ENCODE measurements around the gene STS.

DNA sequence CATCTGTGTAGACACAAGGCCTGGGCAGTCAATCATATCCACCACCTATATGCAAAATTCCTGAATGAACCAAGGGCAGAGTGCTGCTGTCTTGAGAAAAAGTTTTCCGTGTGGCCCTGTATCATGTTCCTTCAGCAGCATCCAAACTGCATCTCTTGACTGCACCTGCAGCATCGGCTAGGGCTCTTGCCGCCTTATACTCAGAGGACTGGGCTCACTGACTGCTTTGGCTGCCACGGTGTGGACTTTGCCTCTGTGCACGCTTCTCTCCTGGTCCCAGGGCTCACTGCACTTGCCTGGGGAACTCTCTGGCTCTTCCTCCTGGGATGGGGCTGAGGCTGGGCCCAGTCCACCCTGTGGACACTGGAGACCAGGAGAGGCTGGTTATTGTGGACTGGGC lies 39.5 kb upstream of the STS start:
- TF ChIP-seq, protein P1, sequence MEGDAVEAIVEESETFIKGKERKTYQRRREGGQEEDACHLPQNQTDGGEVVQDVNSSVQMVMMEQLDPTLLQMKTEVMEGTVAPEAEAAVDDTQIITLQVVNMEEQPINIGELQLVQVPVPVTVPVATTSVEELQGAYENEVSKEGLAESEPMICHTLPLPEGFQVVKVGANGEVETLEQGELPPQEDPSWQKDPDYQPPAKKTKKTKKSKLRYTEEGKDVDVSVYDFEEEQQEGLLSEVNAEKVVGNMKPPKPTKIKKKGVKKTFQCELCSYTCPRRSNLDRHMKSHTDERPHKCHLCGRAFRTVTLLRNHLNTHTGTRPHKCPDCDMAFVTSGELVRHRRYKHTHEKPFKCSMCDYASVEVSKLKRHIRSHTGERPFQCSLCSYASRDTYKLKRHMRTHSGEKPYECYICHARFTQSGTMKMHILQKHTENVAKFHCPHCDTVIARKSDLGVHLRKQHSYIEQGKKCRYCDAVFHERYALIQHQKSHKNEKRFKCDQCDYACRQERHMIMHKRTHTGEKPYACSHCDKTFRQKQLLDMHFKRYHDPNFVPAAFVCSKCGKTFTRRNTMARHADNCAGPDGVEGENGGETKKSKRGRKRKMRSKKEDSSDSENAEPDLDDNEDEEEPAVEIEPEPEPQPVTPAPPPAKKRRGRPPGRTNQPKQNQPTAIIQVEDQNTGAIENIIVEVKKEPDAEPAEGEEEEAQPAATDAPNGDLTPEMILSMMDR (IDR thresholded peaks at IDR 0.05; ENCODE audit: low read depth, low read length, missing input control): no peak
- TF ChIP-seq HNF4A (conservative IDR thresholded peaks at IDR 0.05) (peak; percentile 74 to 84), YY1 (IDR thresholded peaks at IDR 0.05) (no peak), RAD21 (IDR thresholded peaks at IDR 0.05) (peak; percentile 8 to 59), EGR1 (IDR thresholded peaks at IDR 0.05; ENCODE audit: low read depth in 2 of 2) (no peak), NR2F2 (IDR thresholded peaks at IDR 0.05) (no peak), TAF1 (conservative IDR thresholded peaks at IDR 0.05) (no peak), GABPA (IDR thresholded peaks at IDR 0.05 in 1 of 2, conservative IDR thresholded peaks at IDR 0.05 in 1 of 2) (no peak), JUND (IDR thresholded peaks at IDR 0.05) (no peak)
- TF ChIP-seq, protein P2, sequence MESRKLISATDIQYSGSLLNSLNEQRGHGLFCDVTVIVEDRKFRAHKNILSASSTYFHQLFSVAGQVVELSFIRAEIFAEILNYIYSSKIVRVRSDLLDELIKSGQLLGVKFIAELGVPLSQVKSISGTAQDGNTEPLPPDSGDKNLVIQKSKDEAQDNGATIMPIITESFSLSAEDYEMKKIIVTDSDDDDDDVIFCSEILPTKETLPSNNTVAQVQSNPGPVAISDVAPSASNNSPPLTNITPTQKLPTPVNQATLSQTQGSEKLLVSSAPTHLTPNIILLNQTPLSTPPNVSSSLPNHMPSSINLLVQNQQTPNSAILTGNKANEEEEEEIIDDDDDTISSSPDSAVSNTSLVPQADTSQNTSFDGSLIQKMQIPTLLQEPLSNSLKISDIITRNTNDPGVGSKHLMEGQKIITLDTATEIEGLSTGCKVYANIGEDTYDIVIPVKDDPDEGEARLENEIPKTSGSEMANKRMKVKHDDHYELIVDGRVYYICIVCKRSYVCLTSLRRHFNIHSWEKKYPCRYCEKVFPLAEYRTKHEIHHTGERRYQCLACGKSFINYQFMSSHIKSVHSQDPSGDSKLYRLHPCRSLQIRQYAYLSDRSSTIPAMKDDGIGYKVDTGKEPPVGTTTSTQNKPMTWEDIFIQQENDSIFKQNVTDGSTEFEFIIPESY (IDR thresholded peaks at IDR 0.05): no peak
- TF ChIP-seq, protein P3, sequence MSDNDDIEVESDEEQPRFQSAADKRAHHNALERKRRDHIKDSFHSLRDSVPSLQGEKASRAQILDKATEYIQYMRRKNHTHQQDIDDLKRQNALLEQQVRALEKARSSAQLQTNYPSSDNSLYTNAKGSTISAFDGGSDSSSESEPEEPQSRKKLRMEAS (IDR thresholded peaks at IDR 0.05): no peak
- TF ChIP-seq, protein P4, sequence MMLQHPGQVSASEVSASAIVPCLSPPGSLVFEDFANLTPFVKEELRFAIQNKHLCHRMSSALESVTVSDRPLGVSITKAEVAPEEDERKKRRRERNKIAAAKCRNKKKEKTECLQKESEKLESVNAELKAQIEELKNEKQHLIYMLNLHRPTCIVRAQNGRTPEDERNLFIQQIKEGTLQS (IDR thresholded peaks at IDR 0.05): no peak
- TF ChIP-seq, protein P5, sequence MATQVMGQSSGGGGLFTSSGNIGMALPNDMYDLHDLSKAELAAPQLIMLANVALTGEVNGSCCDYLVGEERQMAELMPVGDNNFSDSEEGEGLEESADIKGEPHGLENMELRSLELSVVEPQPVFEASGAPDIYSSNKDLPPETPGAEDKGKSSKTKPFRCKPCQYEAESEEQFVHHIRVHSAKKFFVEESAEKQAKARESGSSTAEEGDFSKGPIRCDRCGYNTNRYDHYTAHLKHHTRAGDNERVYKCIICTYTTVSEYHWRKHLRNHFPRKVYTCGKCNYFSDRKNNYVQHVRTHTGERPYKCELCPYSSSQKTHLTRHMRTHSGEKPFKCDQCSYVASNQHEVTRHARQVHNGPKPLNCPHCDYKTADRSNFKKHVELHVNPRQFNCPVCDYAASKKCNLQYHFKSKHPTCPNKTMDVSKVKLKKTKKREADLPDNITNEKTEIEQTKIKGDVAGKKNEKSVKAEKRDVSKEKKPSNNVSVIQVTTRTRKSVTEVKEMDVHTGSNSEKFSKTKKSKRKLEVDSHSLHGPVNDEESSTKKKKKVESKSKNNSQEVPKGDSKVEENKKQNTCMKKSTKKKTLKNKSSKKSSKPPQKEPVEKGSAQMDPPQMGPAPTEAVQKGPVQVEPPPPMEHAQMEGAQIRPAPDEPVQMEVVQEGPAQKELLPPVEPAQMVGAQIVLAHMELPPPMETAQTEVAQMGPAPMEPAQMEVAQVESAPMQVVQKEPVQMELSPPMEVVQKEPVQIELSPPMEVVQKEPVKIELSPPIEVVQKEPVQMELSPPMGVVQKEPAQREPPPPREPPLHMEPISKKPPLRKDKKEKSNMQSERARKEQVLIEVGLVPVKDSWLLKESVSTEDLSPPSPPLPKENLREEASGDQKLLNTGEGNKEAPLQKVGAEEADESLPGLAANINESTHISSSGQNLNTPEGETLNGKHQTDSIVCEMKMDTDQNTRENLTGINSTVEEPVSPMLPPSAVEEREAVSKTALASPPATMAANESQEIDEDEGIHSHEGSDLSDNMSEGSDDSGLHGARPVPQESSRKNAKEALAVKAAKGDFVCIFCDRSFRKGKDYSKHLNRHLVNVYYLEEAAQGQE (IDR thresholded peaks at IDR 0.05): no peak
